Pancreas (tissue), 10 donors: ENCODE measurements around the gene ADARB1. TPM values are rescaled to one million over a fixed set of nuclear protein-coding genes. Genes with fewer than 3 reads are reported as not detected.

ENCODE experiments used
- ATAC-seq, 4 donors: fragments of 200-7000 bp; cut with Tn5 transposase; one replicate each; pipeline versions ENCODE4 v1.8.0 to v1.9.1; 2020; ENCODE audit warnings: mild to moderate bottlenecking in 4 of 4, moderate library complexity in 4 of 4
- DNase-seq, 6 donors: peaks; one replicate each; pipeline ENCODE4 v3.0.0-alpha.2; 2020
- FAIRE-seq: peaks from 2 replicates; lab custom pipeline; 2012; peaks lifted over from hg19 to GRCh38; lab: Jason Lieb, UNC
- H3K27ac ChIP-seq, 4 donors: fragments of 200-600 bp; sonication (generic); 1 replicate in 3 of 4; 2 replicates in 1 of 4; pipeline versions ENCODE4 v1.5.0 to v1.8.0; 2020
- H3K27me3 ChIP-seq, 4 donors: fragments of 200-600 bp; one replicate each; pipeline ENCODE4 v1.8.0; 2021
- H3K36me3 ChIP-seq, 3 donors: fragments of 200-600 bp; sonication (generic) in 1 of 3; one replicate each; pipeline versions ENCODE4 v1.5.0 to v1.8.0; 2020 to 2021
- H3K4me1 ChIP-seq, 3 donors: fragments of 200-600 bp; one replicate each; pipeline ENCODE4 v1.8.0; 2021
- H3K4me3 ChIP-seq, 4 donors: fragments of 200-600 bp; sonication (generic) in 2 of 4; one replicate each; pipeline versions ENCODE4 v1.5.0 to v1.8.0; 2020 to 2021
- H3K9me3 ChIP-seq, 4 donors: fragments of 200-600 bp; one replicate each; pipeline ENCODE4 v1.8.0; 2021
- CTCF ChIP-seq, 4 donors: fragments of 200-600 bp; sonication (generic) in 3 of 4; IDR thresholded peaks; one replicate each; pipeline versions ENCODE4 v1.5.0 to v1.8.0; 2021; ENCODE audit warnings: antibody characterized with exemption in 4 of 4
- WGBS, 2 donors: extraction: QIAGEN DNeasy Blood & Tissue Kit; methylation state at CpG; one replicate each; pipeline ENCODE4 v1.1.7; 2013; 5-methylcytosine and 5-hydroxymethylcytosine counted together
- intact Hi-C, 3 donors: fragments of 100-400 bp; cut with DNase I; formaldehyde crosslinking; loops; one replicate each; pipeline versions ENCODE4 v1.11.1 to v1.14.2; 2022
- polyA plus RNA-seq, 2 donors: library from polyadenylated mRNA; stranded (reverse); fragments of 200-250 nt; gene quantifications; one replicate each; pipeline ENCODE4 v1.2.3, GENCODE V29; 2013
- total RNA-seq, 6 donors: library from RNA; stranded (reverse); fragmentation: NEBNext Ultra II Directional in 4 of 6; extraction: Animal tissue kit (Norgen Biotek cat#: 25700) in 4 of 6; gene quantifications; one replicate each; pipeline versions ENCODE4 v1.2.1 to v1.2.4, GENCODE V29; 2021 to 2023
- donor health status: healthy with polysubstance abuse.
- donor health status: DM: no; HTN: no; CAD: no; lungs with moderate emphysema.
- donor health status: DM: no; HTN: no; CAD: no.
- donor health status: control.
- donor health status: control.
- donor health status: Bipolar disorder and iron deficiency.
- donor health status: DM: yes; HTN: yes; CAD: no.
- donor health status: DM: no; HTN: no; CAD: no.
- donor health status: DM: no; HTN: no; CAD: no.
- donor health status: DM: yes; HTN: yes; CAD: no.

The ADARB1 gene
- total and polyA plus RNA-seq, 8 donors, result 5.4 to 10.1 (median 6.3) TPM

GRCh38 chr21:45152265-45152746 lies 77.9 kb downstream of the ADARB1 start:
- Histone ChIP-seq H3K4me3 (no peak overlapping the region), H3K4me1 (no peaks in the 10 kb centered on the region), H3K36me3 (no peaks in the 10 kb centered on the region), H3K27me3 (no peaks in the 10 kb centered on the region), H3K9me3 (no peaks in the 10 kb centered on the region), H3K27ac (no peak overlapping the region)
- peak in 3 of 4 donors; percentile 29 to 79 (median 71) for ATAC-seq
- no peak for DNase-seq
- WGBS, 2 donors, result 74 to 76% methylated on average over 24 of the region's 24 CpGs
- TF ChIP-seq CTCF (IDR thresholded peaks at IDR 0.05), result no peak
- intact Hi-C loops, result no loop called here
- FAIRE-seq, result no peak

GRCh38 chr21:45153358-45154318 lies 79.3 kb downstream of the ADARB1 start:
- 71 to 81% methylated on average over 11 of the region's 11 CpGs for WGBS, 2 donors
- no peak for TF ChIP-seq CTCF (IDR thresholded peaks at IDR 0.05)
- H3K36me3 ChIP-seq, result no peaks in the 10 kb centered on the region
- no peak overlapping the region for H3K27ac ChIP-seq
- no peaks in the 10 kb centered on the region for H3K27me3 ChIP-seq
- no peaks in the 10 kb centered on the region for H3K9me3 ChIP-seq
- FAIRE-seq (no peak), DNase-seq (no peak), ATAC-seq (no peak)
- H3K4me1 ChIP-seq, result no peaks in the 10 kb centered on the region
- intact Hi-C loops, result no loop called here
- no peak overlapping the region for H3K4me3 ChIP-seq

GRCh38 chr21:45154511-45155508 lies 80.4 kb downstream of the ADARB1 start:
- Histone ChIP-seq H3K27me3 (no peaks in the 10 kb centered on the region), H3K9me3 (no peaks in the 10 kb centered on the region), H3K27ac (no peak overlapping the region), H3K4me3 (no peak overlapping the region), H3K36me3 (no peaks in the 10 kb centered on the region), H3K4me1 (no peaks in the 10 kb centered on the region)
- intact Hi-C loops, result no loop called here
- no peak for TF ChIP-seq CTCF (IDR thresholded peaks at IDR 0.05)
- ATAC-seq (peak in 2 of 4 donors; percentile 29 to 58), DNase-seq (no peak), FAIRE-seq (no peak)
- 79 to 87% methylated on average over 9 of the region's 9 CpGs for WGBS, 2 donors

- no peak for ATAC-seq
- Histone ChIP-seq H3K4me3 (no peak overlapping the region), H3K36me3 (no peaks in the 10 kb centered on the region), H3K4me1 (no peaks in the 10 kb centered on the region), H3K27ac (no peak overlapping the region), H3K27me3 (no peaks in the 10 kb centered on the region), H3K9me3 (no peaks in the 10 kb centered on the region)
- TF ChIP-seq CTCF (IDR thresholded peaks at IDR 0.05), result no peak
- no peak for DNase-seq
- intact Hi-C loops, result no loop called here
- no peak for FAIRE-seq
These were observed 81.5 kb downstream of the ADARB1 start for GRCh38 chr21:45155910-45156309.
